Measurements from ENCODE around the gene ZNF280B. TPM values are rescaled to one million over a fixed set of nuclear protein-coding genes. Genes with fewer than 3 reads are reported as not detected.

The ZNF280B gene
- total and polyA plus RNA-seq, 2 of the 13 experiments (the other 11 are each of a cell fraction or from before 2014, with no cell fraction given) = 3.7 to 3.9 TPM

DNA sequence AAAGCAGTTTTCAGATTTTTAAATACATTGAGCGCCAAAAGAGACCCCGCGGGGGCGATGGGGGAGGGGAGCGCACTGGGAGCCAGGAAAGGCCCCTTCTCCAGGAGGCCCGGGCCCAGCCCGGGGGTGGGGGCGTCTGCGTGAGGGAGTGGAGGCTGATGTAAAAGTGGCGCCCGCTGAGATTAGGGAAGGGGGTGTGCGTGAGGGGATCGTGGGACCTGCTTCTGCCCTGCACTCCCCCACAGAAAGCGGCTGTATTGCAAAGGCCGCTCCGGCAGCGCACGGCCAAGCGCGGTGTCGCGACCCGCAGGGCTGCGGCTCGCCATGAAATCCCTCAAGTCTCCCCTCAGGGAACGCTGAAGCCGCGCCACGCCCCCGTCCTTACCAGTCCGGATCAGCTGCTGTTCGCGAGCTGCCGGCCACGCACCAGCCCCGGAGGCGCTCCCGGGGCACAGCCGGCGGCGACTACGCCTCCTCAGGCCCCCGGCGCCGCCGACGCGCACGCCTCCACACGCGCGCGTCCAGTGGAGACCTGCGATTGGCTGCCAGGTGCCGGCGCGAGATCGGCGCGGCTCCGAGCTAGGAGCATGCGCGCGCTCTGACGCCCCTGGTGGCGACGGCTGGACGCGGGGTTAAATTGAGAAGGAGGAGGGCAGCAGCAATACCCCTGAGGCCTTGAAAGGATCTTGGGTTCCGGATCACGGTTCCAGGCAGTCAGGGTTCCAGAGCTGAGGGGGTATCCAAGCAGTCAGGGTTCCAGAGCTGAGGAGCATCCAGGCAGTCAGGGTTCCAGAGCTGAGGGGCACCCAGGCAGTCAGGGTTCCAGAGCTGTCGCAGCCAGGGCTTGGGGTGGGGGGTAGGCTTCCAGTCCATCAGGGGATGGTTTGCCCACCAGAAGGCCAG, at the start of gene ZNF280B (continued):
- TF ChIP-seq, protein P1, sequence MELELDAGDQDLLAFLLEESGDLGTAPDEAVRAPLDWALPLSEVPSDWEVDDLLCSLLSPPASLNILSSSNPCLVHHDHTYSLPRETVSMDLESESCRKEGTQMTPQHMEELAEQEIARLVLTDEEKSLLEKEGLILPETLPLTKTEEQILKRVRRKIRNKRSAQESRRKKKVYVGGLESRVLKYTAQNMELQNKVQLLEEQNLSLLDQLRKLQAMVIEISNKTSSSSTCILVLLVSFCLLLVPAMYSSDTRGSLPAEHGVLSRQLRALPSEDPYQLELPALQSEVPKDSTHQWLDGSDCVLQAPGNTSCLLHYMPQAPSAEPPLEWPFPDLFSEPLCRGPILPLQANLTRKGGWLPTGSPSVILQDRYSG (CRISPR knock-in tag; IDR thresholded peaks at IDR 0.05) = 0 out of 2 replicates have a peak, but pooled peaks have one; percentile 26
- TF ChIP-seq KLF12 (CRISPR knock-in tag; IDR thresholded peaks at IDR 0.05; ENCODE audit: borderline replicate concordance) = no peak
- TF ChIP-seq NR2F1 (CRISPR knock-in tag; IDR thresholded peaks at IDR 0.05) = no peak
- TF ChIP-seq THAP11 (CRISPR knock-in tag; IDR thresholded peaks at IDR 0.05) = peak; percentile 60; the same call in 1 of the 2 replicates
- TF ChIP-seq ZNF205 (CRISPR knock-in tag; IDR thresholded peaks at IDR 0.05) = no peak
- no peak for TF ChIP-seq ZKSCAN5 (CRISPR knock-in tag; IDR thresholded peaks at IDR 0.05)
- peak; percentile 61; the same call in 1 of the 2 replicates for TF ChIP-seq KAT8 (CRISPR knock-in tag; IDR thresholded peaks at IDR 0.05)
- TF ChIP-seq ONECUT2 (CRISPR knock-in tag; IDR thresholded peaks at IDR 0.05) = no peak
- TF ChIP-seq, protein P2, sequence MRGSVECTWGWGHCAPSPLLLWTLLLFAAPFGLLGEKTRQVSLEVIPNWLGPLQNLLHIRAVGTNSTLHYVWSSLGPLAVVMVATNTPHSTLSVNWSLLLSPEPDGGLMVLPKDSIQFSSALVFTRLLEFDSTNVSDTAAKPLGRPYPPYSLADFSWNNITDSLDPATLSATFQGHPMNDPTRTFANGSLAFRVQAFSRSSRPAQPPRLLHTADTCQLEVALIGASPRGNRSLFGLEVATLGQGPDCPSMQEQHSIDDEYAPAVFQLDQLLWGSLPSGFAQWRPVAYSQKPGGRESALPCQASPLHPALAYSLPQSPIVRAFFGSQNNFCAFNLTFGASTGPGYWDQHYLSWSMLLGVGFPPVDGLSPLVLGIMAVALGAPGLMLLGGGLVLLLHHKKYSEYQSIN (CRISPR knock-in tag; IDR thresholded peaks at IDR 0.05; ENCODE audit: borderline replicate concordance) = no peak
- peak; percentile 28 for TF ChIP-seq PHF5A (CRISPR knock-in tag; IDR thresholded peaks at IDR 0.05; ENCODE audit: low read depth, unreplicated experiment)
- no peak for TF ChIP-seq REL (CRISPR knock-in tag; conservative IDR thresholded peaks at IDR 0.05)
- 0 out of 2 replicates have a peak, but pooled peaks have one; percentile 12 for TF ChIP-seq ETV5 (CRISPR knock-in tag; IDR thresholded peaks at IDR 0.05; ENCODE audit: borderline replicate concordance)
- TF ChIP-seq, protein P3, sequence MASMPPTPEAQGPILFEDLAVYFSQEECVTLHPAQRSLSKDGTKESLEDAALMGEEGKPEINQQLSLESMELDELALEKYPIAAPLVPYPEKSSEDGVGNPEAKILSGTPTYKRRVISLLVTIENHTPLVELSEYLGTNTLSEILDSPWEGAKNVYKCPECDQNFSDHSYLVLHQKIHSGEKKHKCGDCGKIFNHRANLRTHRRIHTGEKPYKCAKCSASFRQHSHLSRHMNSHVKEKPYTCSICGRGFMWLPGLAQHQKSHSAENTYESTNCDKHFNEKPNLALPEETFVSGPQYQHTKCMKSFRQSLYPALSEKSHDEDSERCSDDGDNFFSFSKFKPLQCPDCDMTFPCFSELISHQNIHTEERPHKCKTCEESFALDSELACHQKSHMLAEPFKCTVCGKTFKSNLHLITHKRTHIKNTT (CRISPR knock-in tag; IDR thresholded peaks at IDR 0.05) = no peak
- TF ChIP-seq IRF2 (CRISPR knock-in tag; IDR thresholded peaks at IDR 0.05) = no peak
- TF ChIP-seq, protein P4, sequence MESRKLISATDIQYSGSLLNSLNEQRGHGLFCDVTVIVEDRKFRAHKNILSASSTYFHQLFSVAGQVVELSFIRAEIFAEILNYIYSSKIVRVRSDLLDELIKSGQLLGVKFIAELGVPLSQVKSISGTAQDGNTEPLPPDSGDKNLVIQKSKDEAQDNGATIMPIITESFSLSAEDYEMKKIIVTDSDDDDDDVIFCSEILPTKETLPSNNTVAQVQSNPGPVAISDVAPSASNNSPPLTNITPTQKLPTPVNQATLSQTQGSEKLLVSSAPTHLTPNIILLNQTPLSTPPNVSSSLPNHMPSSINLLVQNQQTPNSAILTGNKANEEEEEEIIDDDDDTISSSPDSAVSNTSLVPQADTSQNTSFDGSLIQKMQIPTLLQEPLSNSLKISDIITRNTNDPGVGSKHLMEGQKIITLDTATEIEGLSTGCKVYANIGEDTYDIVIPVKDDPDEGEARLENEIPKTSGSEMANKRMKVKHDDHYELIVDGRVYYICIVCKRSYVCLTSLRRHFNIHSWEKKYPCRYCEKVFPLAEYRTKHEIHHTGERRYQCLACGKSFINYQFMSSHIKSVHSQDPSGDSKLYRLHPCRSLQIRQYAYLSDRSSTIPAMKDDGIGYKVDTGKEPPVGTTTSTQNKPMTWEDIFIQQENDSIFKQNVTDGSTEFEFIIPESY (CRISPR knock-in tag; IDR thresholded peaks at IDR 0.05) = no peak
- TF ChIP-seq DR1 (CRISPR knock-in tag; IDR thresholded peaks at IDR 0.05) = no peak
- TF ChIP-seq, protein P5, sequence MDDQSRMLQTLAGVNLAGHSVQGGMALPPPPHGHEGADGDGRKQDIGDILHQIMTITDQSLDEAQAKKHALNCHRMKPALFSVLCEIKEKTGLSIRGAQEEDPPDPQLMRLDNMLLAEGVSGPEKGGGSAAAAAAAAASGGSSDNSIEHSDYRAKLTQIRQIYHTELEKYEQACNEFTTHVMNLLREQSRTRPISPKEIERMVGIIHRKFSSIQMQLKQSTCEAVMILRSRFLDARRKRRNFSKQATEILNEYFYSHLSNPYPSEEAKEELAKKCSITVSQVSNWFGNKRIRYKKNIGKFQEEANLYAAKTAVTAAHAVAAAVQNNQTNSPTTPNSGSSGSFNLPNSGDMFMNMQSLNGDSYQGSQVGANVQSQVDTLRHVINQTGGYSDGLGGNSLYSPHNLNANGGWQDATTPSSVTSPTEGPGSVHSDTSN (CRISPR knock-in tag; IDR thresholded peaks at IDR 0.05; ENCODE audit: borderline replicate concordance) = no peak
- TF ChIP-seq GABPA (IDR thresholded peaks at IDR 0.05; ENCODE audit: low read depth, low read length) = no peak
- no peak for TF ChIP-seq GABPA (CRISPR knock-in tag; IDR thresholded peaks at IDR 0.05; ENCODE audit: low read depth)
- no peak for TF ChIP-seq HNRNPUL1 (IDR thresholded peaks at IDR 0.05; ENCODE audit: low read depth, low read length)
- TF ChIP-seq SRSF4 (IDR thresholded peaks at IDR 0.05; ENCODE audit: low read depth, low read length, poor library complexity, severe bottlenecking) = no peak
- peak; percentile 65; the same call in 1 of the 2 replicates for TF ChIP-seq ZNF563 (CRISPR knock-in tag; IDR thresholded peaks at IDR 0.05)
- no peak for TF ChIP-seq SRY (CRISPR knock-in tag; IDR thresholded peaks at IDR 0.05)
- peak; percentile 89 for TF ChIP-seq PHF8 (CRISPR knock-in tag; IDR thresholded peaks at IDR 0.05)

All from HepG2 (cell line).